ENCODE results near the gene EBP. TPM values are rescaled to one million over a fixed set of nuclear protein-coding genes. Genes with fewer than 3 reads are reported as not detected.

EBP gene
- total and polyA plus RNA-seq, 2 experiments from 2014 or later = 128 to 176 TPM

GRCh38 chrX:48482526-48482925 is 39.1 kb upstream of the EBP start:
- TF ChIP-seq, protein P1, sequence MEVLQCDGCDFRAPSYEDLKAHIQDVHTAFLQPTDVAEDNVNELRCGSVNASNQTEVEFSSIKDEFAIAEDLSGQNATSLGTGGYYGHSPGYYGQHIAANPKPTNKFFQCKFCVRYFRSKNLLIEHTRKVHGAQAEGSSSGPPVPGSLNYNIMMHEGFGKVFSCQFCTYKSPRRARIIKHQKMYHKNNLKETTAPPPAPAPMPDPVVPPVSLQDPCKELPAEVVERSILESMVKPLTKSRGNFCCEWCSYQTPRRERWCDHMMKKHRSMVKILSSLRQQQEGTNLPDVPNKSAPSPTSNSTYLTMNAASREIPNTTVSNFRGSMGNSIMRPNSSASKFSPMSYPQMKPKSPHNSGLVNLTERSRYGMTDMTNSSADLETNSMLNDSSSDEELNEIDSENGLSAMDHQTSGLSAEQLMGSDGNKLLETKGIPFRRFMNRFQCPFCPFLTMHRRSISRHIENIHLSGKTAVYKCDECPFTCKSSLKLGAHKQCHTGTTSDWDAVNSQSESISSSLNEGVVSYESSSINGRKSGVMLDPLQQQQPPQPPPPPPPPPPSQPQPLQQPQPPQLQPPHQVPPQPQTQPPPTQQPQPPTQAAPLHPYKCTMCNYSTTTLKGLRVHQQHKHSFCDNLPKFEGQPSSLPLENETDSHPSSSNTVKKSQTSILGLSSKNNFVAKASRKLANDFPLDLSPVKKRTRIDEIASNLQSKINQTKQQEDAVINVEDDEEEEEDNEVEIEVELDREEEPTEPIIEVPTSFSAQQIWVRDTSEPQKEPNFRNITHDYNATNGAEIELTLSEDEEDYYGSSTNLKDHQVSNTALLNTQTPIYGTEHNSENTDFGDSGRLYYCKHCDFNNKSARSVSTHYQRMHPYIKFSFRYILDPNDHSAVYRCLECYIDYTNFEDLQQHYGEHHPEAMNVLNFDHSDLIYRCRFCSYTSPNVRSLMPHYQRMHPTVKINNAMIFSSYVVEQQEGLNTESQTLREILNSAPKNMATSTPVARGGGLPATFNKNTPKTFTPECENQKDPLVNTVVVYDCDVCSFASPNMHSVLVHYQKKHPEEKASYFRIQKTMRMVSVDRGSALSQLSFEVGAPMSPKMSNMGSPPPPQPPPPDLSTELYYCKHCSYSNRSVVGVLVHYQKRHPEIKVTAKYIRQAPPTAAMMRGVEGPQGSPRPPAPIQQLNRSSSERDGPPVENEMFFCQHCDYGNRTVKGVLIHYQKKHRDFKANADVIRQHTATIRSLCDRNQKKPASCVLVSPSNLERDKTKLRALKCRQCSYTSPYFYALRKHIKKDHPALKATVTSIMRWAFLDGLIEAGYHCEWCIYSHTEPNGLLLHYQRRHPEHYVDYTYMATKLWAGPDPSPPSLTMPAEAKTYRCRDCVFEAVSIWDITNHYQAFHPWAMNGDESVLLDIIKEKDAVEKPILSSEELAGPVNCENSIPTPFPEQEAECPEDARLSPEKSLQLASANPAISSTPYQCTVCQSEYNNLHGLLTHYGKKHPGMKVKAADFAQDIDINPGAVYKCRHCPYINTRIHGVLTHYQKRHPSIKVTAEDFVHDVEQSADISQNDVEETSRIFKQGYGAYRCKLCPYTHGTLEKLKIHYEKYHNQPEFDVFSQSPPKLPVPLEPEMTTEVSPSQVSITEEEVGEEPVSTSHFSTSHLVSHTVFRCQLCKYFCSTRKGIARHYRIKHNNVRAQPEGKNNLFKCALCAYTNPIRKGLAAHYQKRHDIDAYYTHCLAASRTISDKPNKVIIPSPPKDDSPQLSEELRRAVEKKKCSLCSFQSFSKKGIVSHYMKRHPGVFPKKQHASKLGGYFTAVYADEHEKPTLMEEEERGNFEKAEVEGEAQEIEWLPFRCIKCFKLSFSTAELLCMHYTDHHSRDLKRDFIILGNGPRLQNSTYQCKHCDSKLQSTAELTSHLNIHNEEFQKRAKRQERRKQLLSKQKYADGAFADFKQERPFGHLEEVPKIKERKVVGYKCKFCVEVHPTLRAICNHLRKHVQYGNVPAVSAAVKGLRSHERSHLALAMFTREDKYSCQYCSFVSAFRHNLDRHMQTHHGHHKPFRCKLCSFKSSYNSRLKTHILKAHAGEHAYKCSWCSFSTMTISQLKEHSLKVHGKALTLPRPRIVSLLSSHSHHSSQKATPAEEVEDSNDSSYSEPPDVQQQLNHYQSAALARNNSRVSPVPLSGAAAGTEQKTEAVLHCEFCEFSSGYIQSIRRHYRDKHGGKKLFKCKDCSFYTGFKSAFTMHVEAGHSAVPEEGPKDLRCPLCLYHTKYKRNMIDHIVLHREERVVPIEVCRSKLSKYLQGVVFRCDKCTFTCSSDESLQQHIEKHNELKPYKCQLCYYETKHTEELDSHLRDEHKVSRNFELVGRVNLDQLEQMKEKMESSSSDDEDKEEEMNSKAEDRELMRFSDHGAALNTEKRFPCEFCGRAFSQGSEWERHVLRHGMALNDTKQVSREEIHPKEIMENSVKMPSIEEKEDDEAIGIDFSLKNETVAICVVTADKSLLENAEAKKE (CRISPR knock-in tag; IDR thresholded peaks at IDR 0.05) = no peak
- TF ChIP-seq POLR2AphosphoS5 (IDR thresholded peaks at IDR 0.05; ENCODE audit: low read depth) (no peak), CREB1 (CRISPR knock-in tag; IDR thresholded peaks at IDR 0.05; ENCODE audit: low read depth) (no peak), JUNB (IDR thresholded peaks at IDR 0.05; ENCODE audit: unreplicated experiment) (no peak)
- H3K4me2 ChIP-seq = no peak overlapping the region
- Mint-ChIP-seq H3K9me3 (no peaks in the 10 kb centered on the region), H3K36me3 (ENCODE audit: low read depth) (peaks cover 35% of the 10 kb centered on the region), H3K27ac (no peak overlapping the region), H3K27me3 (ENCODE audit: insufficient read depth, low read depth, poor library complexity) (peaks cover 2% of the 10 kb centered on the region), H3K4me1 (peaks cover under 1% of the 10 kb centered on the region; the same call in 2 of the 3 replicates), H3K4me3 (no peak overlapping the region)
- H3K79me2 ChIP-seq (replicated peaks; ENCODE audit: insufficient read depth) = peaks cover 2% of the 10 kb centered on the region
- DNase-seq (ENCODE audit: low spot score) (no peak), ATAC-seq (no peak)
- no peaks in the 10 kb centered on the region for H3K4me1 ChIP-seq (ENCODE audit: insufficient read depth)
- no peak overlapping the region for H2AFZ ChIP-seq
- H3F3A ChIP-seq (replicated peaks; ENCODE audit: low read depth) = no peaks in the 10 kb centered on the region
- H3K4me3 ChIP-seq = no peak overlapping the region
- H3K27me3 ChIP-seq (ENCODE audit: insufficient read depth) = no peaks in the 10 kb centered on the region
- no peaks in the 10 kb centered on the region for H4K20me1 ChIP-seq (replicated peaks; ENCODE audit: insufficient read depth)
- peaks cover 4% of the 10 kb centered on the region; the same call in 1 of the 2 replicates for H3K36me3 ChIP-seq (ENCODE audit: insufficient read depth)
- H3K27ac ChIP-seq (ENCODE audit: low read depth) = no peak overlapping the region
- no peaks in the 10 kb centered on the region for H3K9me2 ChIP-seq (ENCODE audit: insufficient read depth)

GRCh38 chrX:48487362-48487798 is 34.2 kb upstream of the EBP start:
- Histone ChIP-seq H3K9me2 (ENCODE audit: insufficient read depth) (no peaks in the 10 kb centered on the region), H3K27ac (ENCODE audit: low read depth) (no peak overlapping the region), H3K27me3 (ENCODE audit: insufficient read depth) (no peaks in the 10 kb centered on the region), H3K4me1 (ENCODE audit: insufficient read depth) (no peaks in the 10 kb centered on the region), H3K79me2 (replicated peaks; ENCODE audit: insufficient read depth) (no peaks in the 10 kb centered on the region), H3K36me3 (ENCODE audit: insufficient read depth) (peaks cover 4% of the 10 kb centered on the region; the same call in 1 of the 2 replicates), H2AFZ (no peak overlapping the region), H3K4me3 (no peak overlapping the region), H3F3A (replicated peaks; ENCODE audit: low read depth) (no peaks in the 10 kb centered on the region), H3K4me2 (no peak overlapping the region), H4K20me1 (replicated peaks; ENCODE audit: insufficient read depth) (no peaks in the 10 kb centered on the region)
- no peaks in the 10 kb centered on the region for H3K4me1 Mint-ChIP-seq
- H3K27ac Mint-ChIP-seq = no peak overlapping the region
- TF ChIP-seq EZH2phosphoT487 (IDR thresholded peaks at IDR 0.05; ENCODE audit: unreplicated experiment) = no peak
- H3K36me3 Mint-ChIP-seq (ENCODE audit: low read depth) = peaks cover 15% of the 10 kb centered on the region; the same call in 2 of the 3 replicates
- ATAC-seq (no peak), DNase-seq (ENCODE audit: low spot score) (peak; percentile 17)
- no peaks in the 10 kb centered on the region for H3K9me3 Mint-ChIP-seq
- H3K27me3 Mint-ChIP-seq (ENCODE audit: insufficient read depth, low read depth, poor library complexity) = peaks cover 2% of the 10 kb centered on the region
- H3K4me3 Mint-ChIP-seq = no peak overlapping the region

Data from GM23338 (cell line).